GM12878 (cell line): ENCODE data around the gene CLRN3. TPM values are rescaled to one million over a fixed set of nuclear protein-coding genes. Genes with fewer than 3 reads are reported as not detected.

ENCODE experiments used
- ATAC-seq: fragments of 200-7000 bp; cut with Tn5 transposase; 3 replicates; pipeline ENCODE4 v1.9.1; 2020; ENCODE audit warnings: mild to moderate bottlenecking, moderate library complexity
- BruUV-seq: library from RNA; stranded (reverse); fragments of 400-500 nt; replicated peaks from 2 replicates; lab custom pipeline; 2021; lab: Mats Ljungman, UMichigan
- CTCF ChIA-PET: fragments of 300-600 bp; sonication (Branson Sonifier 250); formaldehyde crosslinking; extraction: SDS; loops from one replicate; lab custom pipeline; 2021; ENCODE audit warnings: inconsistent platforms; lab: Yijun Ruan, JAX
- POLR2A ChIA-PET: fragments of 350-600 bp; formaldehyde crosslinking; extraction: SDS; loops from one replicate; lab custom pipeline; 2021; ENCODE audit warnings: inconsistent platforms; lab: Charles Lee
- RAD21 ChIA-PET: fragments of 300-600 bp; sonication (Branson Sonifier 250); formaldehyde crosslinking; loops from one replicate; lab custom pipeline; 2023; ENCODE audit warnings: antibody characterized with exemption; ENCODE audit not compliant: unreplicated experiment; lab: Charles Lee
- SMC1A ChIA-PET: fragments of 300-600 bp; sonication (Branson Sonifier 250); formaldehyde crosslinking; loops from one replicate; lab custom pipeline; 2023; ENCODE audit not compliant: unreplicated experiment, uncharacterized antibody; lab: Charles Lee
- DNase-seq: peaks from one replicate; pipeline ENCODE4 v3.0.0-alpha.2; 2011; ENCODE audit warnings: low read depth, low spot score
- FAIRE-seq: peaks from 3 replicates; lab custom pipeline; 2011; peaks lifted over from hg19 to GRCh38; lab: Jason Lieb, UNC
- H2AFZ ChIP-seq: 2 replicates; pipeline ENCODE4 v1.6.0; 2011; ENCODE audit warnings: low read depth, low read length, control low read depth; ENCODE audit not compliant: control insufficient read depth
- H3K27ac ChIP-seq: 2 replicates; pipeline ENCODE4 v1.5.1; 2011; ENCODE audit warnings: control low read depth; ENCODE audit not compliant: control insufficient read depth, insufficient read depth
- H3K27me3 ChIP-seq, 2 experiments: replicated peaks in 1 of 2; 2 replicates each; pipeline versions ENCODE4 v1.6.0 to v1.6.1; 2011; ENCODE audit warnings: low read length in 1 of 2; ENCODE audit not compliant: control insufficient read depth in 2 of 2, insufficient read depth in 2 of 2
- H3K36me3 ChIP-seq, 2 experiments: 2 replicates each; pipeline ENCODE4 v1.5.1; 2011; ENCODE audit warnings: low read length in 1 of 2; ENCODE audit not compliant: control insufficient read depth in 2 of 2, insufficient read depth in 2 of 2
- H3K4me1 ChIP-seq: 2 replicates; pipeline ENCODE4 v1.6.1; 2011; ENCODE audit warnings: mild to moderate bottlenecking, low read length, moderate library complexity, mixed read lengths; ENCODE audit not compliant: control insufficient read depth, insufficient read depth
- H3K4me2 ChIP-seq: 2 replicates; pipeline ENCODE4 v1.6.0; 2011; ENCODE audit warnings: control low read depth; ENCODE audit not compliant: control insufficient read depth, insufficient read depth
- H3K4me3 ChIP-seq: fragments of 200-600 bp; sonication (generic); 2 replicates; pipeline ENCODE4 v1.5.1; 2016
- H3K79me2 ChIP-seq: 2 replicates; pipeline ENCODE4 v1.6.0; 2011; ENCODE audit warnings: low read length; ENCODE audit not compliant: control insufficient read depth, insufficient read depth
- H3K9ac ChIP-seq: 2 replicates; pipeline ENCODE4 v1.8.0; 2011; ENCODE audit warnings: low read length, control low read depth, mixed read lengths; ENCODE audit not compliant: control insufficient read depth, insufficient read depth
- H3K9me3 ChIP-seq: replicated peaks from 3 replicates; pipeline ENCODE4 v1.5.1; 2011; ENCODE audit warnings: mild to moderate bottlenecking, low read length; ENCODE audit not compliant: control insufficient read depth, insufficient read depth
- H4K20me1 ChIP-seq: 2 replicates; pipeline ENCODE4 v1.6.0; 2011; ENCODE audit not compliant: control insufficient read depth, insufficient read depth
- BCLAF1 ChIP-seq: fragments of 450-650 bp; IDR thresholded peaks from 2 replicates; pipeline ENCODE4 v1.6.1; 2017; ENCODE audit warnings: antibody characterized with exemption, mild to moderate bottlenecking, moderate library complexity
- CEBPZ ChIP-seq: fragments of 150-350 bp; IDR thresholded peaks from 2 replicates; pipeline ENCODE4 v1.6.1; 2016; ENCODE audit warnings: low read depth, low read length
- CUX1 ChIP-seq: IDR thresholded peaks from 2 replicates; pipeline ENCODE4 v1.6.1; 2012; ENCODE audit warnings: improper control_type of control experiment, low read depth, low read length; ENCODE audit not compliant: insufficient replicate concordance
- HCFC1 ChIP-seq: fragments of 150-350 bp; IDR thresholded peaks from 2 replicates; pipeline ENCODE4 v1.6.1; 2014; ENCODE audit warnings: low read length
- JUND ChIP-seq: IDR thresholded peaks from 2 replicates; pipeline ENCODE4 v1.6.1; 2012; ENCODE audit warnings: low read depth, mild to moderate bottlenecking, low read length, improper control_type of control experiment, moderate library complexity
- MTA3 ChIP-seq: IDR thresholded peaks from 2 replicates; pipeline ENCODE4 v1.6.1; 2012; ENCODE audit warnings: low read length, inconsistent platforms, borderline replicate concordance
- NR2C2 ChIP-seq: IDR thresholded peaks from 2 replicates; pipeline ENCODE4 v1.6.1; 2011; ENCODE audit warnings: borderline replicate concordance, low read depth; ENCODE audit not compliant: control insufficient read depth, insufficient read length
- PBX3 ChIP-seq: IDR thresholded peaks from 2 replicates; pipeline ENCODE4 v1.6.1; 2011; ENCODE audit warnings: mild to moderate bottlenecking, low read depth, low read length, moderate library complexity; ENCODE audit not compliant: insufficient replicate concordance
- SMAD1 ChIP-seq: fragments of 450-650 bp; IDR thresholded peaks from 2 replicates; pipeline ENCODE4 v1.6.1; 2018; ENCODE audit warnings: mild to moderate bottlenecking, low read depth; ENCODE audit not compliant: partially characterized antibody
- TCF12 ChIP-seq: IDR thresholded peaks from 2 replicates; pipeline ENCODE4 v1.6.1; 2011; ENCODE audit warnings: low read depth, mild to moderate bottlenecking, low read length
- ZNF384 ChIP-seq: IDR thresholded peaks from 2 replicates; pipeline ENCODE4 v1.6.1; 2012; ENCODE audit warnings: low read depth, mild to moderate bottlenecking, low read length, improper control_type of control experiment, borderline replicate concordance
- ZNF622 ChIP-seq: fragments of 450-650 bp; IDR thresholded peaks from 2 replicates; pipeline ENCODE4 v1.6.1; 2017; ENCODE audit warnings: mild to moderate bottlenecking, inconsistent platforms
- in situ Hi-C: fragments of 300-500 bp; cut with MboI; formaldehyde crosslinking; loops from 9 replicates; pipeline ENCODE4 v1.14.3; 2018; ENCODE audit warnings: mixed read lengths
- intact Hi-C: fragments of 100-400 bp; cut with micrococcal nuclease; formaldehyde crosslinking; loops from one replicate; pipeline ENCODE4 v1.14.2; 2022; ENCODE audit not compliant: unreplicated experiment
- polyA plus RNA-seq, 11 experiments: library from polyadenylated mRNA; depleted of rRNA in 4 of 11; unstranded in 6 of 11; stranded (reverse) in 5 of 11; fragments of >200 nt; fragmentation: Nextera tagmentation in 4 of 11; fragmentation: Illumina TruSeq in 1 of 11; extraction: Ambion mirVana in 4 of 11; extraction: Trizol in 1 of 11; gene quantifications; 1 replicate in 1 of 11; 2 replicates in 10 of 11; pipeline versions ENCODE4 v1.2.1 to v1.2.3, GENCODE V29; 2011 to 2016; ENCODE audit warnings: inconsistent platforms in 2 of 11, missing spikeins in 2 of 11, low read depth in 1 of 11
- total RNA-seq, 4 experiments: library from RNA; depleted of rRNA in 3 of 4; stranded (reverse); fragments of >200 nt in 3 of 4; fragmentation: Illumina TruSeq in 1 of 4; extraction: Trizol in 1 of 4; gene quantifications; 2 replicates each; pipeline versions ENCODE4 v1.2.1 to v1.2.3, GENCODE V29; 2013 to 2021

CLRN3 gene
- total and polyA plus RNA-seq, 10 of the 15 experiments (the other 5 are each of a cell fraction or from before 2014, with no cell fraction given), result not detected

- in situ Hi-C loops (no loop called here), intact Hi-C loops (no loop called here)
- Histone ChIP-seq H3K36me3 (no peaks in the 10 kb centered on the region), H2AFZ (no peak overlapping the region), H3K4me1 (no peaks in the 10 kb centered on the region), H3K79me2 (no peaks in the 10 kb centered on the region), H4K20me1 (no peaks in the 10 kb centered on the region), H3K9me3 (no peaks in the 10 kb centered on the region), H3K27me3 (no peaks in the 10 kb centered on the region), H3K4me2 (no peak overlapping the region), H3K27ac (no peak overlapping the region), H3K4me3 (no peak overlapping the region), H3K9ac (no peak overlapping the region)
- DNase-seq (no peak), FAIRE-seq (no peak), ATAC-seq (no peak)
- BruUV-seq, result no TSS peak
- ChIA-PET RAD21 (no interaction called here), CTCF (no interaction called here), POLR2A (no interaction called here), SMC1A (no interaction called here)
- no peak for TF ChIP-seq MTA3
- no peak for TF ChIP-seq NR2C2
- TF ChIP-seq CUX1, result no peak
- no peak for TF ChIP-seq PBX3
- TF ChIP-seq ZNF384, result no peak
- TF ChIP-seq SMAD1, result no peak
- no peak for TF ChIP-seq HCFC1
- TF ChIP-seq TCF12, result no peak
- no peak for TF ChIP-seq CEBPZ
- no peak for TF ChIP-seq JUND
- TF ChIP-seq ZNF622, result no peak
- TF ChIP-seq BCLAF1, result no peak
Observed at GRCh38 chr10:127896590-127896989, 3.8 kb upstream of the CLRN3 start.
